DMS53 (cell line): ENCODE results near the gene TIMM44.
"Not testable (repeated sequence)": the region's sequence is repeated elsewhere in the genome, so short reads cannot be mapped to it uniquely, and the experiment has no call there.

ENCODE experiments used
- DNase-seq: peaks from one replicate; lab custom pipeline; 2025; lab: John Stamatoyannopoulos, UW

TIMM44 gene

GRCh38 chr19:7976461-7976860 is 33.0 kb upstream of the TIMM44 start:
- DNase-seq: no peak

GRCh38 chr19:7975037-7975436 is 31.6 kb upstream of the TIMM44 start:
- DNase-seq: no peak

DNA sequence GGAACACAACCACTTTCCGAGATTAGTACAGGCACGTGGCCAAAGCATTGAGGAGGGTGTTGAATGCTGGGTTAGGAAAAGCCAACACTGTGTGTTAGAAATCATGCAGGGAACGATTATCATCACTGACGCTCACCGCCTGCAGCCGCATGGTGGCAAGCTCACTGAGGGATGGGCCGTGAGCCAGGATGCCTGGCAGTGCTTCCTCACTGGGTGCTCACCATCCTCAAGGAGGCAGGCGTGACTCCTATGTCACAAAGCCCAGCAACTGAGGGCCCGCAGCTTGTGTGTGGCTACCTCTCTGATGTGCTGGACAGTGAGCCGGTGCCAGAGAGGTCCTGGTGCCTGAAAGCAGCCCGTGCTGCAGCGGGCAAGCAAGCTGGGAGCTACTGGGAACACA is 30.4 kb upstream of the TIMM44 start:
- DNase-seq: no peak

- no peak for DNase-seq
These were observed 28.4 kb upstream of the TIMM44 start for GRCh38 chr19:7971553-7972520.

GRCh38 chr19:7970716-7971448 is 27.4 kb upstream of the TIMM44 start:
- peak; percentile 54 for DNase-seq

- DNase-seq: no peak
These were observed 26.1 kb upstream of the TIMM44 start for GRCh38 chr19:7969555-7969939.

- no peak for DNase-seq
These were observed 25.5 kb upstream of the TIMM44 start for GRCh38 chr19:7968796-7969554.

DNA sequence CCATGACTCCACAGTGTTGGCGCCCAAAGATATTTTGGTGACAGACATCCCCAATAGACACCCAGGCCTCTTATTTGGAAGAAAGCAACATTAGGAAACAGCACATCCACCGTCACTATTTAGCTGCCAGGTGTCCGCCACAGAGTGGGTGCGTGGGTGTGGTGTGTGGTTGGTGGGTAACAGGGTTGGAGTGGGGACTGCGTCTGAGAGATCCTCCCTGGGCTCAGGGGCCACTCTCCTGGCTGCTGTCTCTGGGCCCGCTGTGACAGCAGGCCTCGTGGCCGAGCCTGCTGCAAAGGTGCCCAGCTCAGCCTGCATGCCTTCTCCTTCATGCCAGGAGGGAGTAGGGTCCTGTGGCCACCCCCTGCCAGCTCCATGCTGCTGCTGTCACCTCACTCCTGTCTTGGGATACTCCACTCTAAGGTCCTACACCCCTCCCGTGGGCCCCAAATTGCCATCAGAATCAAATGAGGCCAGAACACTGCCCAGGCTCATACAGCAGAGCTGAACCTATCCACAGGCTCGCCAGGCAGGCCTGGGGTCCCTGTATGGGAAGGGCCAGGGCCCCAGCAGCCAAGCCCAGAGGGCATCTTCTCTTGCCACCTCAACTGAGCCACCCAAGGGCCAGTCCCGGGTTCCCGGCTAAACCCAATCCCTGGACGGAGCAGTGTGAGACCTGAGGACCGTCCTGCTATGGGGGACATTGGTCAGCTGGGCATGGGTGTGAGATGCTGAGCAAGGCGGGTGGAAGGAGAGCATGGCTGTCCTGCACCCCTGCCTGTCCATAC is 24.7 kb upstream of the TIMM44 start:
- no peak for DNase-seq

DNA sequence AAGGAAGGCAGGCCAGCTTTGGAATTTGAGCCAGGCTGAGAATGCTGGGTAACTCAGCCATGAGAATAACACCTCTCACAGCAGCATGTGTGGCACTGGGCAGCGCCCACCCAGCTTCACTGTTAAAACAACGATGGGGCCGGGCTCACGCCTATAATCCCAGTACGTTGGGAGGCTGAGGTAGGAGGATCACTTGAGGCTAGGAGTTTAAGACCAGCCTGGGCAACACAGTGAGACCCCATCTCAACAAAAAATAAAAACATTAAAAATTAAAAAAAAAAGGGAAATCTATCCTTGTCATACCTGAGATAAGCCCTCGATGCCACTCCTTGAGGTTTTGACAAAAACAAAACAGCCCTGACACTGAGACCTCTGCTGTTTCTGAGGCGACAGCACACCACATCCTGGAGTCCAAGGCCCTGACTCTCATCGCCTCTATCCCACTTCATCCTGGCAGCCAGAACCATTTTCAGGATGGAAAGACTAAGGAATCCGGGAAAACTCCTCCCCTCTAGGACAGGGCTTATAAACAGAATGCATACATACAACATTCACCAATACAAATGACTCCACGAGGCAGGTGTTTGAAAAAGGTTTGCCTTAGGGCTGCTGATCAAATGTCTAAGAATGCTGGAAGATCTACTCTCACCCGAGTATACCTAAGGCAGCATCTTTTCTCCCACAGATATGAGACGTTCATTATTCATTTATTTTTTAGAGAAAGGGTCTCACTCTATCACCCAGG is 22.6 kb upstream of the TIMM44 start:
- no peak for DNase-seq

- no peak for DNase-seq
These were observed 21.9 kb upstream of the TIMM44 start for GRCh38 chr19:7965259-7965841.

- DNase-seq: no peak
These were observed 20.1 kb upstream of the TIMM44 start for GRCh38 chr19:7963566-7963965.

- no peak for DNase-seq
These were observed 19.3 kb upstream of the TIMM44 start for GRCh38 chr19:7962644-7963268.

DNA sequence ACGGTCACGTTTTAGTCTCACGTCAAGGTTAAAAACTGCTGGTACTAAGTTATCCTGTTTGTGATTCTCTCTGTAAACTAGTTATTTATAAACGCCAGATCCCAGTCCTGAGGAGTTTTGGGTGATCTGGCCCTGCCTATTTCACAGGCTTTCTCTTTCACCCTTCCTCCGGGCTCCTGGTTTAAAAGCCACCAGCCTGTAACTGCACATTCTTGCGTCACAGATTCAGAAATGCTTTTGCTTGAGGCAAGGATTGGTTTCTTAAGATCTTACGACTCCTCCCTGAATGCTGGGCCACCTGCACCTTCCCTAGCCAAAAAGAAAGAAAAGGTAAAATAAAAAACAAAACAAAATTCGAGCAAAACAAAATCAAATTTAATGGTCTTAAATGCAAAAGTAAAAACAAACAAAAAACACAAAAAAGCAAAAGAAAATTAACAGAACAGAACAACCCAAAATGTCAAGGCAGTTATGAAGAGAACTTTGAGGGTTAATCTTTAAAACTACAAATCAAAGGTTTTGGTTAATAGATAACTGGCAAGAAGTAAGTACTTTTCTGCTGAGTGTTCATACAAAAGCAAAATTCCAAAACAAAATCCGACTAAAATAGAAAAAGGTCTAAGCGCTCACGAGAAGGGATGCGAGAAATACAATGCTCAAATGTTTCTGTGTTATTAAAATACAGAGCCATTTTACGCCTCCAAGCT is 18.6 kb upstream of the TIMM44 start:
- no peak for DNase-seq

- not testable (repeated sequence) for DNase-seq
These were observed 17.6 kb upstream of the TIMM44 start for GRCh38 chr19:7961082-7961481.

DNA sequence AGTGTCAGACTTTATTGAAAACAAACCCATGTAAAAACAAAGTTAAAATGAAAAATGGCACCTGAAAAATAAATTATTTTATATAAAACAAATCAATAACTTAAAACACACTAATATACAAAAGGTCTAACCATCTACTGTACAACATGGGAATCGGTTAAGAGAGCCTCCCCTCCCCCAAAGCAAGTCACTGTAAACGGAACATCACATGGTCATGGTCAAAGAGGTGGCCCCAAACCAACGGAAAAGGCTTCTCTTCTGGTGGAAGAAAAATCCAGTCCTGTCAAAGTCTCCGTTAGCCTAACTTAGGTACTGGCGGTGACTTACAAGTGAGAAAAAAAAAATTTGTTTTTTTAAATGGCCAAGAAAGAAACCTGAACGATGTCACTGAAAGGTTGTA is 15.7 kb upstream of the TIMM44 start:
- no peak for DNase-seq

GRCh38 chr19:7955696-7956095 is 12.2 kb upstream of the TIMM44 start:
- DNase-seq: no peak

DNA sequence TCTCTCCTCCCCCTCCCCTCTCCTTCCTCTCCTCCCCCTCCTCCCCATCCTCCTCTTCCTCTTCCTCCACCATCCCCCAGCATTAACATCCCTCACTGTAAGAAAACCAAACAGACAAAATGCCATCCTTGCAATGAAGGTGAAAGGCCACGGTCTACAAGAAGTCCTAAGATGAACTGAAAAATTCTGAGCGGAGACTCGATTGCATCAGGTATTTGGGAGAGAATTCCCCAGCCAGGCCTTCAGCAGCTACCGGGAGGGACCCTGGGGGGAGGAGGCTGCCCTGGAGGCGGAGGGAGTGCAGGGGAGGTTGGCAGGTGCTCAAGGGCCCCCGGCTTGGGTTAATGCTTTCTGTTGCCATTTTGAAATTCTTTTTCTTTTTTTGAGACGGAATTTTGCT is 10.1 kb upstream of the TIMM44 start:
- DNase-seq: no peak

DNA sequence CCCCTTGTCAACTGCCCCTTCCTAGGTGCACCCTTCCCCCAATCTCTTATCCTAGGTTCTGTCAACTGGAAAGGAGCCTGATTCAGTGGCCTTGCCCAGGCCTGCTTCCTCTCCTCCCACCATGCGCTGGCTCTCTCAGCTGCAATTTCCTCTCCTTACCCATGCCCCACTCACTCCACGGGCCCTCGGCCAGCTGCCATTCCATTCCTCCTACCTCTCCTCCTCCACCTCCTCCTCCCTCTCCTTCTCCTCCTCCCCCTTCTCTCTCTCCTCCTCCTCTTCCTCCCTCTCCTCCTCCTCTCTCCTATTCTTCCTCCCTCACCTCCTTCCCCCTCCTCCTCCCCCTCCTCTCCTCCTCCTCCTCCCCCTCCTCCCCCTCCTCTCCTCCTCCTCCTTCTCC is 9.6 kb upstream of the TIMM44 start:
- no peak for DNase-seq

GRCh38 chr19:7947939-7948338 is 4.5 kb upstream of the TIMM44 start:
- DNase-seq: peak; percentile 39
